NAMALWA (cell line): ENCODE results near the gene ZBTB8OS.
"Not testable (repeated sequence)": the region's sequence is repeated elsewhere in the genome, so short reads cannot be mapped to it uniquely, and the experiment has no call there.

Experiments
- DNase-seq: peaks from one replicate; pipeline ENCODE4 v3.0.0-alpha.2; 2015; ENCODE audit warnings: low spot score

The ZBTB8OS gene

DNA sequence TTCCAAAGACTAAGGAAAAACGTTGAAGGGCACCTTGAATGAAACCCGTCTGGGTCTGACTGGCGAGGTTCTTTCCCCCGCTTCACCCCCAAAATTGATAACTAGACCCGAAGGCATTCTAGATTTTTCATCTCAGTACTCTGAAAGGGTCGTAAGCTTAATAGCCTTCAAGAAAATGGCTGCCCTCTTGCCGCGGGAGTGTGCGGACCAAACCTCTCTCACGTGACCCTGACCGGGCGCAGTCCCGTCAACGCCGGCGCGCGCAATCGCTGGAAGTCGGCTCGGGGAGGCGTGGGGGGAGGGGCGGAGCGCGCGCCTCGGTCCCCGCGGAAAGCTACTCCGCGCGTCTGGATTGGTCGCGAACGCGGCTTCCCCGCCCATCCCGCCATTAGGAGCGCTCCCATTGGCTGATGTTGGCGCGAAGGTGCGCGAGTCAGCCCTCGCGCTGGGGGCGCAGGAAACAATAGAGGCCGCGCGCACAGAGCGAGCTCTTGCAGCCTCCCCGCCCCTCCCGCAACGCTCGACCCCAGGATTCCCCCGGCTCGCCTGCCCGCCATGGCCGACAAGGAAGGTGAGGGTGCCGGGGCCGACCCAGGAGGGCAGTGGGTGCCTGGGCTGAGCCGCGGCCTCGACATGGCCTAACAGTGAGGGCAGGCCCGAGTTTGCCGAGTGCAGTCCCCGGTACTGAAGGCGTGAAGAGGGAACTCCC, 556 bp upstream of the ZBTB8OS start, which contains the start of gene RBBP4:
RBBP4 (plus strand) TSS at position 457 of the 709 bp plus-strand sequence; CDS start at position 556, 99 bp downstream.
- DNase-seq = peak; percentile 97

DNA sequence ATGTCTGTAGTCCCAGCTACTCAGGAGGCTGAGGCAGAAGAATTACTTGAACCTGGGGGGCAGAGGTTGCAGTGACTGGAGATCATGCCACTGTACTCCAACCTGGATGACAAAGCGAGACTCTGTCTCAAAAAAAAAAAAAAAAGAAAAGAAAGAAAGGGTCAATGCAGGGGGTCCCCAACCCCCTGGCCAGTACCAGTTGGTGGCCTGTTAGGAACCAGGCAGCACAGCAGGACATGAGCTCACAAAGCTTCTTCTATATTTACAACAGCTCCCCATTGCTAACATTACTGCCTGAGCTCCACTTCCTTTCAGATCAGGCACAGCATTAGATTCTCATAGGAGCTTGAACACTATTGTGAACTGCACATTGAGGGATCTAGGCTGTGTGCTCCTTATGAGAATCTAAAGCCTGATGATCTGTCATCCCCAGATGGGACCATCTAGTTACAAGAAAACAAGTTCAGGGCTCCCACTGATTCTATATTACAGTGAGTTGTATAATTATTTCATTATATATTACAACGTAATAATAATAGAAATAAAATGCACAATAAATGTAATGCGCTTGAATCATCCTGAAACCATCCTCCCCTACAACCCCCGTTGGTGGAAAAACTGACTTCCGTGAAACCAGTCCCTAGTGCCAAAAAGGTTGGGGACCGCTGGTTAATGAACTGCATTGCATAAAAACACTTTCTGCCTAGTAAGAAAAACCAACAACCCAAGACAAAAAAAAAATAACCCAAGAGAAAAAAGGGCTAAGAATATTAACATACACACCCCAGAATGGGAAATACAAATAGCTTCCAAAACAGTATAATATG, 2.8 kb downstream of the ZBTB8OS start:
- DNase-seq = peak; percentile 39

DNA sequence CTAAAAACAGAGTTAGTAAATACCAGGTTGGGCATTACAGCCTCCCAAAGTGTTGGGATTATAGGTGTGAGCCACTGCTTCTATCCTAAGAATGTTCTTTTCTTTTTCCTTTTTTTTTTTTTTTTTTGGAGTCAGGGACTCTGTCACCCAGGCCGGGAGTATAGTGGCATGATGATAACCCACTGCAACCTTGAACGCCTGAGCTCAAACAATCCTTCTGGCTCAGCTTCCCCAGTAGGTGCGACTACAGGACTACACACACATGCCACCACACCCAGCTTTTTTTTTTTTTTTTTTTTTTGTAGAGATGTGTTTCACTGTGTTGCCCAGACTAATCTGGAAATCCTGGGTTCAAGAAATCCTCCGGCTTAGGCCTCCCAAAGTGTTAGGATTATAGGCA, 5.9 kb downstream of the ZBTB8OS start:
- DNase-seq = no peak

DNA sequence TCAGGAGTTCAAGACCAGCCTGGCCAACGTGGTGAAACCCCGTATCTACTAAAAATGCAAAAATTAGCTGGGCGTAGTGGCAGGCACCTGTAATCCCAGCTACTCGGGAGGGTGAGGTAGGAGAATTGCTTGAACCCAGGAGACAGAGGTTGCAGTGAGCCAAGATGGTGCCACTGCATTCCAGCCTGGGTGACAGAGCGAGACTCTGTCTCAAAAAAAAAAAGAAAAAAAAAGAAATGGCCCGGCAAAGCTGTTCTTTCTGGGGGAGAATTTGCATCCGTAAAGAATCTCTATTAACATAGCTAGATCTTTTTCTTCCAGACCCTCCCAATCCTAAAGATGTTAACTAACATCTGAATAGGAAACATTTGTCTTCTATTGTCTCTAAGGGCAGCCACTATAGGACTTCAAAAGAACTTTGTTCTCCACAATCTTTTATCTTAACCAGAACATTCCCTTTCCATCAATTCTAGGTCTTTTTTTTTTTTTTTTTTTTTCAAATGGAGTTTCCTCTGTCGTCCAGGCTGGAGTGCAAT, 8.0 kb downstream of the ZBTB8OS start:
- not testable (repeated sequence) for DNase-seq

DNA sequence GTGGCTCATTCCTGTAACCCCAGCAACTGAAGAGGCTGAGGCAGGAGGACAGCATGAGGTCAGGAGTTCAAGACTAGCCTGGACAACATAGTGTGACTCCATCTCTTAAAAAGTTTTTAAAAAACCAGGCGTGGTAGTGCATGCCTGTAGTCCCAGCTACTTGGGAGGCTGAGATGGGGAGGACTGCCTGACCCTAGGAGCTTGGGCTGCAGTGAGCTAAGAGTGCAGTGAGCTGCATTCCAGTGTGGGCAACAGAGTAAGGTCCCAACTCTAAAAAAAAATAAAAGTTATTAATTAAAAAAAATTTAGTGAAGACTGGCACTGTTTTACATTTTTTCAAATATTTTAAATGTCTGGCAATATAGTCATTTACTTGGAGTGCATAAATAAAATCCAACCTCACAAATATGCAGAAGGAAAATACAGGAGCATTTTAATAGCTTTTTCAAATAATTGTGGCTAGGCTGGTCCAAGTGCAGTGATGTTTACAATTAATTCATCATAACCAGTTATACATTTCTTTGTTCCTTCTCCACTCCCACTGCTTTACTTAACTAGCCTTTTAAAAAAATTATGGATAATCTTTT, 10.8 kb downstream of the ZBTB8OS start:
- no peak for DNase-seq

DNA sequence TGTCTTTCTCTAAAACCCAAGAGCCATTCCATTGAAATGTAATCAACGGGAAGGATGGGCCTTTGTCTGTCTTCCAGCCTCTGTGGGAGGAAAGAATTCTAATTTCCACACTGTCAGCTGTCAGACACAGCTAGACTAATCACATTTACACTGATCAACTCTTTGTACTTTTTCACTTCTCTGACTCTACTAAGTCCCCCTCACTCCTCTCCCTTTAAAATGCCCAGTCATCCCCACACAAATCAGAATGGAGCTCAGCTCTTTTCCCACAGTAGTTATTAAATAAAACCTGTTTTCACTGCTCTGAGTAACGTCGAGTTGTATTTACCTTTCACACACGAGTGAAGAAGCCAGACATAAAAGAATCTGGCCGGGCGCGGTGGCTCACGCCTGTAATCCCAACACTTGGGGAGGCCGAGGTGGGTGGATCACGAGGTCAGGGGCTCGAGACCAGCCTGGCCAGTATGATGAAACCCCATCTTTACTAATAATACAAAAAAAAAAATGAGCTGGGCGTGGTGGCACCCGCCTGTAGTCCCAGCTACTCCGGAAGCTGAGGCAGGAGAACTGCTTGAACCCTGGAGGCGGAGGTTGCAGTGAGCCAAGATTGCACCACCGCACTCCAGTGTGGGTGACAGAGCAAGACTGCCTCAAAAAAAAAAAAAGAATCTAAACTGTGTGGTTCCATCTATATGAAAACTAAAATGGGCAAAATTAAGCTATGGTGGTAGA, 13.3 kb downstream of the ZBTB8OS start:
- DNase-seq = no peak

DNA sequence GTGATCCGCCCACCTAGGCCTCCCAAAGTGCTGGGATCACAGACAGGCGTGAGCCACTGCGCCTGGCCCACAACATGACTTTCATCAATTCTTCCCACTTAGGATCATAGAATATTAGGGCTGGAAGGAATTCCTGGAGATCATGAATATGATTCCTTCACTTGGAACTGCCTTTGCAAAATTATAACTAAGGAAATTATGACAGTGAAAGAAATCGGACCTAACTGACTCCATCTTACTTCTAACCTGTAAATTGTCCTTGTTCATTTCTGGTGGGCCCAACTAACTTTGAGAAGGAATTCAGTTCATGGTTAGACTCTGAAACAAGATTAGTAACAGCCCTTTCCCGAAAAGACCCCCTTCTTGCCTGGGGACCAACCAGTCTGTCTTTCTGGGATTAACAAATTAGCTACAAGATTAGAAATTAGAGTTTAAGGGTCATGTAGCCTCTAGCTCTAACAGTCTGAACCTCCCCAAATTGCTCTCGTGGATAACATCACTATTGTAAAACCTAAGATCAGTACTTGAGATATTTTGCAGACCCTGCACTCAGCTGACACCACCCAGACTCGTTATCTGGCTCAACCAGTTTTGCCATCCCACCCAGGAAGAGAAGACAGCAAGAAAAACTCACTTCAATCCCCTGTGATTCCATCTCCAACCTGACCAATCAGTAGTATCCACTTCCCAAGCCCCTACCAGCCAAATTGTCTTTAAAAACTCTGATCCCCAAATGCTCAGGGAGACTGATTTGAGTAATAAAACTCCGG, 14.7 kb downstream of the ZBTB8OS start:
- no peak for DNase-seq

DNA sequence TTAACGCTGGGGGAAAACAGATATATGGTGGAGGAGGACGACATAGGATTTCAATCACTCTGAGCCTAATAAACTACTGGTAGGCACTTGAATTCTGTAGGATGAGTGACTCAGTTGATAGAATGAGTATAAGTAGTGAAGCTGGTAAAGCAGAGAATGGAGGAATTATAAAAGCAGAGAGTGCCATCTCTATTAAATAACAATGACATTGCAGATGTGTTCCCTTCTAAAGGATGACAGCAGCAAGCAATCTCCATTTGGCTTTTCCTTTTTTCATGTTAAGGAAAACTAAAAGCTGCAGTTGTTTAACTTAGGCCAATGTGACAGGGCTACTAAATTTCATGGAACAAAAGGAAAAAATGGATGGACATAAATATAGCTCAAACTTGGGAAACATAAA, 17.5 kb downstream of the ZBTB8OS start:
- no peak for DNase-seq

DNA sequence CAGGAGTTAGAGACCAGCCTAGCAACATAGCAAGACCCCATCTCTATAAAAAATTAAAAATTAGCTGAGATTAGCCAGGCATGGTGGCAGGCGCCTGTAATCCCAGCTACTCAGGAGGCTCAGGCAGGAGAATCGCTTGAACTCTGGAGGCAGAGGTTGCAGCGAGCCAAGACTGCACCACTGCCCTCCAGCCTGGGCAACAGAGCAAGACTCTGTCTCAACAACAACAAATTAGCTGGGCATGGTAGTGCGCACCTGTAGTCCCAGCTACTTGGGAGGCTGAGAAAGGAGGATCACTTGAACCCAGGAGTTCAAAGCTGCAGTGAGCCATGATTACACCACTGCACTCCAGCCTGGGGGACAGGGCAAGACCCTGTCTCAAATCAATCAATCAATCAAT, 20.2 kb downstream of the ZBTB8OS start:
- not testable (repeated sequence) for DNase-seq

DNA sequence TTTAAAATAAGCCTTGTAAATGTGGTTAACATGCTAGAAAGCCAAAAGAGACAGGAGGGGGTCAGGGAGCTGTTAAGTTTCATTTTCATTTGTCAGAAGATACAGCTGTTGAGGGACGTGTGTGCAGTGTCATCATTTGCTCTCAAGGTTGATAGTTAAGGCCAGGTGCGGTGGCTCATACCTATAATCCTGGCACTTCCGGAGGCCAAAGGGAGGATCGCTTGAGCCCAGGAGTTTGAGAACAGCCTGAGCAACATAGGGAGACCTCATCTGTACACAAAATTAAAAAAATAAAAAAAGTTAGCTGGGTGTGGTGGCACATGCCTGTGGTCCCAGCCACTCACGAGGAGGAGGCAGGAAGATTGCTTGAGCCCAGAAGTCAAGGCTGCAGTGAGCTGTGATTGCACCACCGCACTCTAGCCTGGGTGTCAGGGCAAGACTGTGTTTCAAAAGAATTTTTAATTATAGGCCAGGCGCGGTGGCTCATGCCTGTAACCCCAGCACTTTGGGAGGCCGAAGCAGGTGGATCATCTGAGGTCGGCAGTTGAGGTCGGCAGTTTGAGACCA, 22.7 kb downstream of the ZBTB8OS start:
- DNase-seq = peak; percentile 58

DNA sequence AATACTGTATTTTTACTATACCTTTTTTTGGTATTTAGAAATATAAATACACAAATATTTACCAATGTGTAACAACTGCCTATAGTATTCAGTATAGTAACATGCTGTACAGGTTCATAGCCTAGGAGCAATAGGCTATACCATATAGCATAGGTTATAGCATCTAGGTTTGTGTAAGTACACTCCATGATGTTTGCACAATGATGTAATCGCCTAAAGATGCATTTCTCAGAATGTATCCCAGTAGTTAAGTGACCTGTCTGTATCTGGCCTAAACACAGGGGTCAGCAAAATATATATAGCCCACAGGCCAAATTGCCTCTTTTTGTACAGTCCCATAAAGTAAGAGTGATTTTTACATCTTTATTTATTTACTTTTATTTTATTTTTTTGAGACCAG, 24.2 kb downstream of the ZBTB8OS start:
- DNase-seq = no peak

DNA sequence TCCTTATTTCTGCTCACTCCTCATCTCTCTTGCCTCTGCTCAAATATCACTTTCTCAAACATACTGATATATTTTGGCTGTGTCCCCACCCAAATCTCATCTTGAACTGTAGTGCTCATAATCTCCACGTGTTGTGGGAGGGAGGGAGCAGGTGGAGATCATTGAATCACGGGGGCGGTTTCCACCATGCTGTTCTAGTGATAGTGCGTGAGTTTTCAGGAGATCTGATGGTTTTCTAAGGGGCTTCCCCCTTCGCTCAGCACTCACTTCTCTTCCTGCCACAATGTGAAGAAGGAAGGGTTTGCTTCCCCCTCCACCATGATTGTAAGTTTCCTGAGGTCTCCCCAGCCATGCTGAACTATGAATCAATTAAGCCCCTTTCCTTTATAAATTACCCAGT, 26.6 kb downstream of the ZBTB8OS start:
- no peak for DNase-seq

DNA sequence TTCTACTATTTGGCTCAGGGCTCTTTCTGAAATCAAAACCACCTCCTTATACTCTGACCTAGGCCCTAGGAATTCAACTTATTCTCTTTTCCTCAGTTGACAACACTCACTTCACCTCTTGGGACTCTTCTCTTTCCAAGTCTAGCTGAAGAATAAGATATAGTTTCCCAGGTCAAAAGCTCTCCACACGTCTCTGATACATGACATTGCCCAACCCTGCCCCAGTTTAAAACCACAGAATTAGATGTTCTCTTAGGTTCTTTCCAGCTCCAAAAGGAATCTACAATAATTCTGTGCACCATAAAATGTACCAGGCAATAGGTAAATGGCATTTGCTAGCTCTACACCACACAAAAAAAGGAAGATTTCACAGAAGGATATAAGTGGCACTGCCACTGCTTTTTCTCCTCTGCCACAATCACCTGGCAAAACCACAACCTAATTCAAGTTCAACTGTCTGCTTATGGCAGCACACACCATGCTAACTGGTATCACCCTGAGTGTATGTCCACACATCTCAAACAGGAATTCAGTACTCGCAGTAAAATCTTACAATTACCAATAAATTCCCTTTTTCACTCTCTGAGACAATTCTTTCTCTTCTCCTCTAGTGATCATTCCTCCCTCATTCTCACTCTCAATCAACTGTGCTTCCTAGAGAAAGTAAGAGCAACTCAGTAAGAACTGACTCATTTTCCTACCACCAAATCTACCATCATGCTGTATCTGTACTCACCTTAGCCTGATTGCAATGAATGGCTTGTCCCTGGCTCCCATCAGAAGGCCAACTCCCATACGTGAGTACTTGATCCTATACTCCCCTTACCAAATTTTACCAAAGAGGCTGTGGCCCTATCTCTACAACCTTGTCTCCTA, 27.3 kb downstream of the ZBTB8OS start:
- DNase-seq = no peak

DNA sequence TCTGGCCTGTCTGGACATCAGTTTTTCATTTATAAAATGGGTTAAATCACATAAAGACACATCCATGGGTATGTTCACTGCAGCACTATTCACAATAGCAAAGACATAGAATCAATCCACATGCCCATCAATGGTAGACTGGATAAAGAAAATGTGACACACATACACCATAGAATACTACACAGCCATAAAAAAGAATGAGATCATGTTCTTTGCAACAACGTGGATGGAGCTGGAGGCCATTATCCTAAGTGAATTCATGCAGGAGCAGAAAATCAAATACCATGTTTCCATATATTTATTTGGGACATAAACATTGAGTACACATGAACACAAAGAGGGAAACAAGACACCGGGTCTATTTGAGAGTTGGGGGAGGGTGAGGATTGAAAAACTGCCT, 28.1 kb downstream of the ZBTB8OS start:
- DNase-seq = no peak

DNA sequence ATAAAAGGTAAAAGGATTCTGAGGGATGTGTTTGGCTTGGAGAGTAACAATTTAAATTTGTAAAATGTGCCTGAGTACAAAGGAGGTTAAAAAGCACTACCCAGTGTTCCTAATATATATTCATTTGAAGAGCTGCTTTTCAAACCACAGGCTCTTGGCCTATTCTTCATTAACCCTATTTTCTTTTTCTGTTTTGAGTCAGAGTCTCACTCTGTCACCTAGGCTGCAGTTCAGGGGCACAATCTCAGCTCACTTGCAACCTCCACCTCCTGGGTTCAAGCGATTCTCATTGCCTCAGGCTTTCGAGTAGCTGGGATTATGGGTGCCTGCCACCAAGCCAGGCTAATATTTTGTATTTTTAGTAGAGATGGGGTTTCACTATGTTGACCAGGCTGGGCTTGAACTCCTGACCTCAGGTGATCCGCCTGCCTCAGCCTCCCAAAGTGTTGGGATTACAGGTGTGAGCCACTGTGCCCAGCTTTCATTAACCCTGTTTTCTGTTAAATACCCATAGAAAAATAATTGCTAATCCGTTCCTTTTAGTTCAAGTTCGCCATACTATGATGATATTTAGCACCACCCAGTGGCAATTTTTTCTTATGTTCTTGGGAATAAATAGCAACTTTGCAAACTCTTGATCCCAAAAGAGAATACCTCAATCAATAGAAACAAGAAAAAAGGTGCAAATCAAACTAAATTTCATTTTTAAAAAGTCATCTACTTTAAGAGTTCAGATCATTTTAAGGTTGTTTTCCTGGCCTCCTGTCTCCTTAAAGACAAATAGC, 30.5 kb downstream of the ZBTB8OS start:
- DNase-seq = no peak

DNA sequence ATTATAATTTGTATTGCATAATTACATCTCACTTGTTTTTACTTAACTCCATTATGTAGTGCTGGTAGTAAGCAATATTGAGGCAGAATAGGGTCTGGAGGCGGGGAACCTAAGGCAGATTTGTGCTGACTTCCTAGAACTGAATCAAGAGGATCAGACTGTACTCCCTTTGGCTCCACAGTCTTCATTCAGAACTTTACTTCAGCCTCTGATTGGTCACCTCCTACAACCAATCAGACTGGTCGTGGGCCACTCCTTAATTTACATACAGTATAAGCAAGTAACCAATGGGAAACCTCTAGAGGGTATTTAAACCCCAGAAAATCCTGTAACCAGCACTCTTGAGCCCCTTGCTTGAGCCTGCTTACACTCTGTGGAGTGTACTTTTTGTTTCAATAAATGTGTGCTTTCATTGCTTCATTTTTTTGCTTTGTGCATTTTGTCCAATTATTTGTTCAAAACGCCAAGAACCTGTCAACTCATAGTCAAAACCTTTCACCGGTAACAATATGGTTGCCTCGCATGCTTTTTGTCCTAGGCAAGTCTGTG, 31.6 kb downstream of the ZBTB8OS start:
- DNase-seq = peak; percentile 53

DNA sequence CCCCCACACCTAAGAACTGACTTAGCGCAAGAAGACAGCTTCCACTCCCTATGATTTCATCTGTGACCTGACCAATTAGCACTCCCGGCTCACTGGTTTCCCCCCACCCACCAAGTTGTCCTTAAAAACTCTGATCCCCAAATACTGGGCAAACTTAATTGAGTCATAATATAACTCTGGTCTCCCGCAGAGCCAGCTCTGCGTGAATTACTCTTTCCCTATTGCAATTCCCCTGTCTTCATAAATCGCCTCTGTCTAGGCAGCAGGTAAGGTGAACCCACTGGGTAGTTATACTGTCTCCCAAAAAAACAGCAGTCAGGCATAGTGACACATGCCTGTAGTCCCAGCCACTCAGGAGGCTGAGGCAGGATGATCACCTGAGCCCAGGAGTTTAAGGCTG, 36.9 kb downstream of the ZBTB8OS start:
- no peak for DNase-seq

DNA sequence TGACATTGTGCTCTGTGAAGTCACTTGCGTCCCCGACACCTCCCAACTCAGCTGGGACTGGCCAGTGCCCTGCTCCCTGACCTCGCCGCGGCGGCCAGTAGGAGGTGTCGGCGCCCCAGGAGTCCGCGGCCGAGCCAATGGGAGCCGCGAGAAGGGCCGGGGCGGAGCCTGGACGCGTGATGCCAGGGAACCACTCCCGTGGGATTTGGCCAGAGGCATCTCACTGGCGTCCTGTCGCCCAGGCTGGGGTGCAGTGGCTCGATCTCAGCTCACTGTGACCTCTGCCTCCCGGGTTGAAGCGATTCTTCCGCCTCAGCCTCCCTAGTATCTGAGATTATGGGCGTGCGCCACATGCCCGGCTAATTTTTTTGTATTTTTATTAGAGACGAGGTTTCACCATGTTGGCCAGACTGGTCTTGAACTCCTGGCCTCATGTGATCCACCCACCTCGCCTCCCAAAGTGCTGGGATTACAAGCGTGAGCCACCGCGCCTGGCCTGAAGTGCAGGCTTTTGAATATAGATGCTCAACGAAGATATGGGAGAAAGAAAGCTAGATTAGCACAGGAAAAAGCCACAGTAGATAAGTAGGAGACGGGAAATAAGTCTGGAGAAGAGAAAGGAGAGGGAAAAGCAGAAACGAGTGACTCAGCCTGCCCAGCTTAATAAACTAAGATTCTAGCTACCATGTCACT, 38.0 kb downstream of the ZBTB8OS start:
- no peak for DNase-seq
